Activated CD8-positive, alpha-beta T cell treated with anti-CD3 and anti-CD28 coated beads for 36 hours (primary cell): ENCODE data around the gene CHDH. TPM values are rescaled to one million over a fixed set of nuclear protein-coding genes. Genes with fewer than 3 reads are reported as not detected.

Experiments used
- ATAC-seq: fragments of 200-7000 bp; cut with Tn5 transposase; one replicate; pipeline ENCODE4 v1.10.0; 2021; ENCODE audit warnings: mild to moderate bottlenecking, moderate library complexity
- CTCF ChIA-PET: fragments of 350-600 bp; sonication (Branson Sonifier 250); formaldehyde crosslinking; loops from one replicate; lab custom pipeline; 2021; ENCODE audit warnings: antibody characterized with exemption; lab: Charles Lee
- POLR2A ChIA-PET: fragments of 350-600 bp; sonication (Branson Sonifier 250); formaldehyde crosslinking; loops from one replicate; lab custom pipeline; 2021; ENCODE audit warnings: antibody characterized with exemption; lab: Charles Lee
- DNase-seq: peaks from one replicate; pipeline ENCODE4 v3.0.0-alpha.2; 2020
- H3K27ac Mint-ChIP-seq: one replicate; pipeline ENCODE4 v1.8.0; 2021; ENCODE audit warnings: mild to moderate bottlenecking, mixed read lengths
- H3K27me3 Mint-ChIP-seq: one replicate; pipeline ENCODE4 v1.8.0; 2021; ENCODE audit warnings: mixed read lengths
- H3K36me3 Mint-ChIP-seq: one replicate; pipeline ENCODE4 v1.8.0; 2021; ENCODE audit warnings: low read depth, mixed read lengths
- H3K4me1 Mint-ChIP-seq: one replicate; pipeline ENCODE4 v1.8.0; 2021; ENCODE audit warnings: low read depth, mixed read lengths
- H3K4me3 Mint-ChIP-seq: one replicate; pipeline ENCODE4 v1.8.0; 2021; ENCODE audit warnings: mild to moderate bottlenecking, moderate library complexity, mixed read lengths
- H3K9me3 Mint-ChIP-seq: one replicate; pipeline ENCODE4 v1.8.0; 2021; ENCODE audit warnings: mixed read lengths
- CTCF ChIP-seq: fragments of 200-600 bp; IDR thresholded peaks from one replicate; pipeline ENCODE4 v1.8.0; 2022; ENCODE audit warnings: antibody characterized with exemption, mild to moderate bottlenecking
- intact Hi-C: fragments of 100-400 bp; cut with micrococcal nuclease; formaldehyde crosslinking; loops from one replicate; pipeline ENCODE4 v1.10.0; 2022
- total RNA-seq, 2 experiments: library from RNA; stranded (reverse); gene quantifications; one replicate each; pipeline ENCODE4 v1.2.3, GENCODE V29; 2021

CHDH gene
- total RNA-seq, 2 experiments from 2014 or later: 0.02 to 0.22 TPM

GRCh38 chr3:53777468-53777867 is 68.8 kb downstream of the CHDH start:
- Mint-ChIP-seq H3K27me3 (peaks cover 5% of the 10 kb centered on the region), H3K27ac (no peak overlapping the region), H3K4me3 (no peak overlapping the region), H3K4me1 (peaks cover 6% of the 10 kb centered on the region), H3K36me3 (no peaks in the 10 kb centered on the region), H3K9me3 (no peaks in the 10 kb centered on the region)
- ATAC-seq: no peak
- TF ChIP-seq CTCF: no peak
- intact Hi-C loops: no loop called here
- no peak for DNase-seq
- CTCF ChIA-PET: no interaction called here
- POLR2A ChIA-PET: no interaction called here

GRCh38 chr3:53776494-53777101 is 69.6 kb downstream of the CHDH start:
- ChIA-PET CTCF (interaction anchor here (0.9 kb wide), 1 partner anchor 143 kb away, joined by 3 read pairs; no protein-coding TSS in a partner anchor), POLR2A (no interaction called here)
- no peak for ATAC-seq
- intact Hi-C loops: no loop called here
- DNase-seq: no peak
- H3K9me3 Mint-ChIP-seq: no peaks in the 10 kb centered on the region
- no peak overlapping the region for H3K27ac Mint-ChIP-seq
- H3K4me3 Mint-ChIP-seq: no peak overlapping the region
- H3K4me1 Mint-ChIP-seq: peaks cover 6% of the 10 kb centered on the region
- H3K36me3 Mint-ChIP-seq: no peaks in the 10 kb centered on the region
- no peak for TF ChIP-seq CTCF
- peaks cover 5% of the 10 kb centered on the region for H3K27me3 Mint-ChIP-seq

GRCh38 chr3:53775834-53776251 is 70.4 kb downstream of the CHDH start:
- H3K9me3 Mint-ChIP-seq: no peaks in the 10 kb centered on the region
- no peak overlapping the region for H3K27ac Mint-ChIP-seq
- intact Hi-C loops: no loop called here
- POLR2A ChIA-PET: no interaction called here
- H3K4me1 Mint-ChIP-seq: peaks cover 6% of the 10 kb centered on the region
- H3K36me3 Mint-ChIP-seq: no peaks in the 10 kb centered on the region
- CTCF ChIA-PET: interaction anchor here (0.9 kb wide), 1 partner anchor 144 kb away, joined by 3 read pairs; no protein-coding TSS in a partner anchor
- no peak for ATAC-seq
- no peak for TF ChIP-seq CTCF
- no peak overlapping the region for H3K4me3 Mint-ChIP-seq
- no peak for DNase-seq
- peaks cover 5% of the 10 kb centered on the region for H3K27me3 Mint-ChIP-seq

GRCh38 chr3:53775018-53775417 is 71.2 kb downstream of the CHDH start:
- POLR2A ChIA-PET: no interaction called here
- intact Hi-C loops: no loop called here
- CTCF ChIA-PET: no interaction called here
- Mint-ChIP-seq H3K36me3 (no peaks in the 10 kb centered on the region), H3K27ac (no peak overlapping the region), H3K4me1 (peaks cover 6% of the 10 kb centered on the region), H3K4me3 (no peak overlapping the region), H3K27me3 (peaks cover 5% of the 10 kb centered on the region), H3K9me3 (no peaks in the 10 kb centered on the region)
- TF ChIP-seq CTCF: no peak
- DNase-seq: no peak
- ATAC-seq: no peak

- peaks cover 5% of the 10 kb centered on the region for H3K27me3 Mint-ChIP-seq
These were observed 71.8 kb downstream of the CHDH start for GRCh38 chr3:53774414-53774813.

More at GRCh38 chr3:53774414-53774813, 71.8 kb downstream of the CHDH start:
- no peaks in the 10 kb centered on the region for H3K9me3 Mint-ChIP-seq
- no peak for ATAC-seq
- no peaks in the 10 kb centered on the region for H3K36me3 Mint-ChIP-seq
- TF ChIP-seq CTCF: no peak
- no peak overlapping the region for H3K4me3 Mint-ChIP-seq
- intact Hi-C loops: no loop called here
- ChIA-PET CTCF (no interaction called here), POLR2A (no interaction called here)
- no peak overlapping the region for H3K27ac Mint-ChIP-seq
- DNase-seq: no peak
- peaks cover 6% of the 10 kb centered on the region for H3K4me1 Mint-ChIP-seq
